Keratinocyte (primary cell): ENCODE data around the gene SDCCAG8.

Experiments used
- CTCF ChIP-seq, 3 experiments: IDR thresholded peaks in 1 of 3; conservative IDR thresholded peaks in 1 of 3; optimal IDR thresholded peaks in 1 of 3; 2 replicates in 2 of 3; 3 replicates in 1 of 3; pipeline versions ENCODE3 to v1.5.1; 2011; ENCODE audit warnings: low read length in 3 of 3, mild to moderate bottlenecking in 3 of 3, moderate library complexity in 2 of 3, control low read depth in 1 of 3, inconsistent platforms in 1 of 3; ENCODE audit not compliant: insufficient read depth in 2 of 3; ENCODE audit errors: extremely low read depth in 1 of 3
- EZH2 ChIP-seq: IDR thresholded peaks from one replicate; pipeline ENCODE4 v1.6.1; 2012; ENCODE audit warnings: inconsistent platforms, mild to moderate bottlenecking, low read length, moderate library complexity

- no peak for TF ChIP-seq CTCF (optimal IDR thresholded peaks at IDR 0.05 in 1 of 3, IDR thresholded peaks at IDR 0.05 in 1 of 3, conservative IDR thresholded peaks at IDR 0.05 in 1 of 3; ENCODE audit: extremely low read depth in 1 of 3, insufficient read depth in 2 of 3, low read length in 3 of 3)
- TF ChIP-seq EZH2 = no peak
Measured at GRCh38 chr1:243346468-243346867, 90.6 kb downstream of the SDCCAG8 start.
